Stimulated activated CD4-positive, alpha-beta T cell treated with anti-CD3 and anti-CD28 coated beads, Interleukin-15, amount 100 ng/mL, for 48 hours (primary cell): ENCODE data around the gene TEKT3.

Source experiments
- DNase-seq, 2 donors: peaks; one replicate each; pipeline ENCODE4 v3.0.0-alpha.2; 2020; ENCODE audit warnings: low read depth in 2 of 2

The TEKT3 gene

DNA sequence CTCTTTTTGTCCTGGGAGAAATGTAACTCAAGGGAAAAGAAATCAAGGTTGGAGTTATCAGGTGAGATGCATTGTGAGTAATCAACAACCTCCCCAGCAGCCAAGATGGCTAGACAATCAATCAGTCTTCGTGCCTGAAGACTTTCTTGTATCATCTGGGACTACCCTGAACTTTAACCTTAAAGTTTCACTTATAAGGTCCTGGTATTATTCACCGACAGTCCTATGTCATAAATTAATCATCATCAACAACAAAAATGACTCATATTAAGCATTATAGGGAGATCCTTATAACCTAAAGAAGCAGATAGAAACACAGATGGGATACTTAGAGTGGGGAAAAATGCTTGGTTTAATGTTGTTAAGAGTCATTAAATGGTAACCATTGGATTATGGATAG is 7.7 kb upstream of the TEKT3 start:
- DNase-seq: no peak

DNA sequence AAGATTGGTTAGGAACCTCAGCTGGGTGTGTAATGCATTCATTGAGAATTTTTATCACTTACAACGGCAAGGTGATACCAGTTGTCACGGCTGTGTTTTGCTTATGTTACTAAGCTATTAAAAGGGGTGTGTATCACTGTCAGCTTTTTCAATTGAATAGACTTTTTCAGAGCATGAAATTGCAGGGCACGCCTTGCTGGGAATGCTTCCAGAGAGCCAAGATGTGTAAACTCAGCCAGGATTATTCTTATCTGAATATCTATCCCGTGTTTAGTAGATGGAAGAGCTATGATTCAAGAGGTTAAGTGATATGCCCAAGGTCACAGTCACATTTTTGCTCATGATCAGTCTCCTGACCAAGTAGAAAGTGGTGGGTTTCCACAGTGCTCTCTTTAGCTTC is 6.6 kb upstream of the TEKT3 start:
- no peak for DNase-seq

- no peak for DNase-seq
These were observed 4.7 kb upstream of the TEKT3 start for GRCh38 chr17:15346066-15346595.

DNA sequence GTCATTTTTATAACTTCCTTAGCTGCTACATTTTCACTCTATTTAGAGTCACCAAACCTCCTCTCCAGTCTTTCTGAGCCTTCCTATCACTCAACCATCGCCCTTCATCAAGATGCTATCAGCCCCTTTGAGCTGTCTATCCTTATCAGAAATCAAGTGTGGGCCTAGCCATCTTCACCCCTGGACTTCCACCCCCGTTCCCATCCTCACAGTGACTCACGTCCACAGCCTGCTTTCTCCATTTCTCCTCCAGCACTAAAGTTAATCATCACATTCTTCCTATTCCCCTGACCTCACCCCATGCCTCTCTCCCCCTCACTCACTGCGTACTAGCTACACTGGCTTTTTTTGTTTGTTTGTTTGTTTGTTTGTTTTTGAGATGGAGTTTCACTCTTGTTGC is 2.4 kb upstream of the TEKT3 start:
- DNase-seq: no peak

DNA sequence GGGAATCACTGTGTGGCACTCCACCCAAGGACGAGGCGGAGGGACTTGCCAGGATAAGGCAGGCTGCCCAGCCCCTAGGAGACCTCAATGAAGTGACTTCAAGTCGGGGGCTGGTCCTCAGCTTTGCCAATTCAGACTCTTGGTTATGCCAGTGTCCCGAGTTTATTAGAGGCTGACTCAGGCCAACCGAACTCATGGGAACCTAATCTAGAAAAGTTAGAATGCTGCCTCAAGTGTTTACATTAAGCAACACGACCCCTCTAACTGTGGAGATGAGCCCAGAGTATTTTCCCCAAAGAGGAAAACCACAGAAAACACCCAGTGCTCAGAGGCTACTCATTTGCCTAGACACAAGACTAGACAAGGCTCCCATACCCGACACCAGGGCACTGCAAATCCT is 1.1 kb upstream of the TEKT3 start:
- DNase-seq: no peak

DNA sequence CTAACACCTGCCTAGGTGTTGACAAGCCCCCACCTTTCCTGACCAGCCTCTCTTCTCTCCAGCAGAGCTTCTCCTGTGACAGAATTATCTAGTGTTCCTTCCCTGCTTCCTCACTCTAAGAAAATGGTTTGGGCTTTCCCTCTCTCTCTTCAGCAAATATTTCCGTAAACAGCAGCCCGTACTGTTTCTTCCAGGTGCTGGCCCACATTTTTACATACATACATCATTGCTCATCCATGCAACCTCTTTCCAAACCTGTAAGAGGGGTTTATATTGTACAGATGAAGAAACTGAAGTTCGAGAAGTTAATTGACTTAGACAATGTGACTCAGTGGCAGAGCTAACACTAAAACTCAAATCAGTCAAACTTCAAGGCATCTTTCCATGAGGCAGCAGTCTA is 569 bp upstream of the TEKT3 start:
- no peak for DNase-seq

- no peak for DNase-seq
These were observed 431 bp downstream of the TEKT3 start for GRCh38 chr17:15340966-15341365.

DNA sequence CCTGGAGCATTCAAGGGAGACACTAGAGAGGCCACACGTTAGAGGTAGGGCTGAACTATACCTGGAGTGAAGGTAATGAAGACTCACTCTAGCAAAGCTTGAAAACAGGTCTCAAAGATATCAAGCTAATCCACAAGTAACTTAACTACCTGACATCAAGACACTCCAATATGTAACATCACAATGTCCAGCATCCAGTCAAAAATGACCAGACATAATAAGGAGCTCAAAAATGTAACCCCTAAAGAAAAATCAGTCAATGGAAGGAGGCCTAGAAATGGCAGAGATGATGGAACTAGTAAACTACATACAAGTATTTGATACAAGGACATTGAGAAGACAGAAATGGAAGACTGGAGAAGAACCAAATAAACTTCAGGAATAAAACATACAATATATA is 6.0 kb downstream of the TEKT3 start:
- no peak for DNase-seq

DNA sequence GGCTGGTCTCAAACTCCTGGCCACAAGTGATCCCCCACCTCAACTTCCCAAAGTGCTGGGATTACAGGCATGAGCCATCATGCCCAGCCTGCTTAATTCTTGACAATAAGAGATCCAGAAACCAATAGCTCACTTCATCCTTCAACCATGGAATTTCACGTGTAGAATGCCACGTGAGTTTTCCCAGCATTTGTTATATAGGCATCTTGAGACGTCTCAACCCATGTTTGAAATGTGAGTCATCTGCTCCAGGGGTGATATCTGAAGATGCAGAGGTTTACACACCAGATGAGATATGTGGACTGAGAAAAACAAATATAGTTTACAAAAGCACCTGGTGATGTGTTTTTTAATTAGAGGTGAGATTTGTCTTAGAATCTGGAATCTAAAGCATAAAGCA is 7.1 kb downstream of the TEKT3 start:
- no peak for DNase-seq

DNA sequence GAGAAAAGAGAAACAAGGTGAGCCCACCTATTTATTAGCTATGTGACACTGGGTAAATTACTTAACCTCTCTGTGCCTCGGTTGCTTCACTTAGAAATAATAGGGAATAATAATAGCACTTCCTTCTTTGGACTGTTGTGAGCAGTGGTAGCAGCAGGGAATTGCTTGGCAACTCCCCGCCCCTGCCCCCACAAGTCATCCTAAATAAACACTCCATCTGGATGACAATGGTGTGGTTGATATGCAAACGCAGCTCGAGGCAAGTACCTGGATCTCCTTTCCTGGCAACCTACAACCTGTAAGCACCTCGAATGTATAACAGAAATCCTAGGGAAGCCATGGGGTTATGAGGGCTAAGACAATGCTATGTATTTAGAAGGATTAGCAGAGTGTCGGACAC is 9.1 kb downstream of the TEKT3 start:
- no peak for DNase-seq

- DNase-seq: no peak
These were observed 18.3 kb downstream of the TEKT3 start for GRCh38 chr17:15323131-15323530.

DNA sequence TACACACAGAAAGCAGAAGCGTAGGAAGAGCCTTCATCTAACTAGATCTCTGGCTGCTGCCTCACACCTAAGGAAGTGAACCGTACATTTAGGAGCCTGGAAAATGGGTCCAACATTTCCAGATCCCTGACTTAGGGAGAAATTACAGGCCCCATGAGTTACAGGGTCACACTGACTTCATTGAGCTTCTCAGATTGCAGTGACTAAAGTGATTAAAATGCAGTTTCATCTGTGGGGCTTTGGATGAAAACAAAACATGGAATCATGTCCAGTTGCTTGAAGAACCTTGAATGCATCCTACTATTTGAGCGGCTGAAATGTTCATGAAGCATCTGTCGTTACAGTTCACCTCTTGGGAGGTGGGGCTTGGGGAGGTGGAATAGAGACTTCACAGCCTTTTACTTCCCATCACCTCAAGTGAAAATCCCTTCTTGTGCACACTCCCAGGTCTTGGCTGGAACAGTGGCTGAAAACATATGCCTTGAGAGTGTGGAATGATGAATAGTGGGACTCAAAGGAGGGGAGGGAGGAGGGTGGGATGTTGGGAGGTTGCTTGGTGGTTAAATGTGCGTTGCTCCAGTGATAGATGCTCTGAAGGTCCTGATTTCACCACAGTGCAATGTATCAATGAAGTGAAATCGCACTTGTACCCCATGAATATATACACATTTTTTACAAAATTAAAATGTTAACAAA is 19.7 kb downstream of the TEKT3 start:
- DNase-seq: no peak

DNA sequence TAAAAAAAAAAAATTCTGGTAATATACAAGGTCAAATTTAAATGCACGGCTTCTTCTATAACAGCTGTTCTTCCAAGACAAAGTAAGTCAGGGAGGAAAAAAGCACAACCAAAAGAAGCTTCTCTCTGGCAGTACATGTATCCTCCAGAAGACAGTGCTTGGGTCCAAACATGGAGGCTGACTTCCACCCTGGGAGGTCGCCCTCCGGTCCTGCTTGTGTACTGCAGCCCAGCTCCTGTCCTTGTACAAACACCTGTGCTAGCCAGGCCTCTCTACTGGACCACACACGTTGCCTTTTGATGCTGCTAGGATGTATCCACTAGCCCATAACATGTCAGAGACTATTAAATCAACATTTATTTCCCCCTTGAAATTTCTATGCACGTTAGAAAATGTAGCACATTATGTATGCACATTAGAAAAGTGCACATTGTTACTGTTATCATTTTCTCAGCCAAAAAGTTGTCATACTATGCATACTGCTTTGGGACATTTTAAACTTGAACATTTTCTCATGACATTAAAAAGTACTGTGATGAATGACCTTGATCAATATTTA is 21.9 kb downstream of the TEKT3 start:
- DNase-seq: no peak

- no peak for DNase-seq
These were observed 29.4 kb downstream of the TEKT3 start for GRCh38 chr17:15311996-15312395.

DNA sequence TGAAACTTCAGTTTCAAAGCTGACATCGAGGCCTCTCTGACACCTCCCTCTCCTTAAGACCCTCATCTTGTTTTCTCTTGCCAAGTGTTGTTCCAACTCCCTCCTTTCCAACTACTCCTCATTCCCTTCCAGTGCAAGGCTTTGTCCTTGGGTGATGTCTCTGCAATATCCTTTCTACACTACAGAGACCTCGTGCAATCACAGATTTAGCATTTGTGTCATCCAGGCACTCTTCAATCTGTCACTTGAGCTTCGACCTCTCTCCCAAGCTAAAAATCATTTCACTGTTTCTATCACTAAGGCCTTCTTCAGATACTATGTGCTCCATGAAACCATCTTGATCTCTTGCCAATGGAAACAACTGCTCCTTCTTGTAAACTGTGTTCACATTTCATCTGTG is 31.6 kb downstream of the TEKT3 start:
- DNase-seq: no peak

- DNase-seq: no peak
These were observed 32.2 kb downstream of the TEKT3 start for GRCh38 chr17:15309236-15309635.

GRCh38 chr17:15308758-15309157 is 32.6 kb downstream of the TEKT3 start:
- no peak for DNase-seq

DNA sequence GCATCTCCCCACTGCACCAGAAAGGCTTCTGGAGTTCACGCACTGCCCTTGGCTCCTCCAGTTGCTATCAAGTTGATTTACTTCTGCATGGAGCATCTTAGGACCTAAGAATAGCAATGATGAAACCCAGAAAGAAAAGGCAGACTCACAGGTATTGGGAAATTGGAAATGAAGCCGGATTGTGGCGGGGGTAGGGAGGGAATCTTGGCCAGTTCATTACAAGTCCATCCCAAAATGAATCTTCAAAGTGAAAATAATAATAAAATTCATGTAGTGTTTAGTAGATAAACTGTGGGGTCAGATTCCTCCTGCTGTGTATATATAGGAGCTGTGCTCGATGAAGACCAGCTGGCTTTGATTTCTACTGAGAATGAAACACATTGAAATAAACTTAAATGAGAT is 33.7 kb downstream of the TEKT3 start:
- DNase-seq: no peak

DNA sequence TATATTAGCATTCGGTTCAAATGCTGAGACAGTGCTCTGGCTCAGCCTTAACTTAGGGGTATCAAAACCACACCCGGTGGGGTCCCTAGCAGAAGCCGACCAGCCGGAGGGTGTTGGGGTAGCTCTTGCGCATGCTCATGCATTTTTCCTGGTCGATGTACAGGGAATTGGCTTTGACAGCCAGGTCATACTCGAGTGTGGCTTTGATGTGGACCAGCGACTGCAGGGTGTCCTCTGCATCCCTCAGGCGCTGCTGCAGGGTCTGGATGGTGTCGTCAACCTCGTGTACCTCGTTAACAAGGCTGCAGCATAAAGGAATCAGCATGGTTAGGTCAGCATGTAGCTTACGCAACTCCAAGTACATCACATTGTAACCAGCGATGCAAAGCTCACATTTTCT is 37.5 kb downstream of the TEKT3 start:
- no peak for DNase-seq

DNA sequence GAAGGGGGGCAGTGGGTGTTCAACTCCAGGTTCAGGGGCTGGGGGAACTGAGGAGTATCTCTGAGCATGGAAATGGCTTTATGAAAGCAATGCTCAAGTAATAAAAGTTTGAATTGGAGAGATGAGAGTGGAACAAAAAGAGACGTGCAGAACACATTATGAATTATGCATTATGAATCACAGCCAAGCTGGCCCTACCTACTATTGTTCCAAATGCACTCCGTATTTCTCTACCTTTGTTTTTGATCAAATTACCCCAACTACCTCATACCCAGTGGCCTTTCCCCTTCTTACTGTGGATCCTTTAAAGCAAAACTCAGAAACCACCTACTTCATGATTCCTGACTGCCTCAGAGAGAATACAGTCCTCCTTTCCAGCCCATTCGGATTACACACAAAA is 38.1 kb downstream of the TEKT3 start:
- no peak for DNase-seq

DNA sequence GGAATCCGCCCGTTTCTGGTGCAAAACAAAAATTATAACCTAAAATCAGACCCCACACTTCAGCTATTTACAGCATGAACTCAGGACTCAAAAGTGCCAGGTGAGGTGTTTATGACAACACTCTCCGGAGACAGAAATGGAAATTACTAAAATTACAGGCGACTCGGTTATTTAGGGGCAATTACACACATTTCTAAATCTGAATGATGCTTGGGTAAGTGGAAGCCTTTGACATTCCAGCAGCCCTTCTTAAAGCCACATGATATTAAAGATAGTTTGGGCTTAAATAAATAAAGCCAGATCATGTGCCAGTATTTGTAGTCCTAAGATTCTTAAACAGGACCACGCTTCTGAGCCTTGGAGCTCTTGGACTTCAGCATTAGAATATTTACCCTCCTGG is 39.6 kb downstream of the TEKT3 start:
- no peak for DNase-seq

DNA sequence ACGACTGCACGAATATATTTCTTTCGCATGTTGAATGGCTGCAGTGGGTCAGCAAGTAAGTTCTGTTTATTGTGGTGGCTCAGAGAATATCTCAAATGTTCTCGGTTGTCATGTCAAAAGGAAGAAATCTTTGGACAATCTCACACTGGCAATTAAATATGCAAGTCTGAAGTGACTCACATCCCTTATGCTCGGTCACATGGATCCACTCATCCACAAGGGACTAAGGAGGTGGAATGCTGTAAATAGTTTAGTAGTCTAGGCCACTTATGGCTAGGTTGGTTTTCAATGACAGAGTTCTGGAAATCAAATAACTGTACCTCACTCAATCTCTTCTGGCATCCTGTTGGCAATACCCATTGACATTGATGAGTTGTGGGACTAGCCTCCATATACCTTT is 43.2 kb downstream of the TEKT3 start:
- no peak for DNase-seq

- no peak for DNase-seq
These were observed 47.8 kb downstream of the TEKT3 start for GRCh38 chr17:15293558-15293957.
